IPS DF 19.7 (cell line): ENCODE results near the gene KRT2.

Experiments
- DNase-seq: peaks from one replicate; pipeline ENCODE4 v3.0.0-alpha.2; 2013; ENCODE audit warnings: low read depth, low spot score

KRT2 gene

GRCh38 chr12:52600071-52600470 lies 51.9 kb downstream of the KRT2 start:
- no peak for DNase-seq

DNA sequence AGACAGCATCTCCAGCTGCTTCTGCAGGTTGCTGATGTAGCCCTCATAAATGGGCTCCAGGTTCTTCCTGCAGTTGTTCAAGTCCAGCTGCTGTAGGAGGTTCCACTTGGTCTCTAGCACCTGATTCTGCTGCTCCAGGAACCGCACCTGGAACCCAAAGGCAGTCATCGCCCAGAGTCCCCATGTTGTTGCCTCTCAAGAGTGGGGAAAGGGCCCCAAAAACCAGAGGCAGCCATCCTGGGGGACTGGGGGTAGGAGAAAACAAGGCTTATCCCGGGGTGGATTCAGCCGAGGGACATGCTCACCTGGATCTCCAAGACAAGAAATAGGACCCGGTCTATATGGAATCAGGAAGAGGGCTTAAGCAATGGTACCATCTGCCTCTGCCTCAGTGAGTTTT lies 53.0 kb downstream of the KRT2 start:
- no peak for DNase-seq
